ENCODE measurements around the gene OR7C1. TPM values are rescaled to one million over a fixed set of nuclear protein-coding genes. Genes with fewer than 3 reads are reported as not detected.

OR7C1 gene
- total RNA-seq: 1 to 10 TPM; 2.2 to 3.3 (median 2.9) TPM

- intact Hi-C loops (cut with DNase I; ENCODE audit: low total_unique reads): no loop called here
- peak in 1 of 2 donors; percentile 16 for DNase-seq (ENCODE audit: low spot score in 2 of 2)
- no peak within 1 kb of the TSS for H3K4me3 ChIP-seq (ENCODE audit: low read depth, poor library complexity, severe bottlenecking)
- WGBS, 2 donors: 5 to 15% methylated on average over 1 of the region's 1 CpG
- TF ChIP-seq, protein P1, sequence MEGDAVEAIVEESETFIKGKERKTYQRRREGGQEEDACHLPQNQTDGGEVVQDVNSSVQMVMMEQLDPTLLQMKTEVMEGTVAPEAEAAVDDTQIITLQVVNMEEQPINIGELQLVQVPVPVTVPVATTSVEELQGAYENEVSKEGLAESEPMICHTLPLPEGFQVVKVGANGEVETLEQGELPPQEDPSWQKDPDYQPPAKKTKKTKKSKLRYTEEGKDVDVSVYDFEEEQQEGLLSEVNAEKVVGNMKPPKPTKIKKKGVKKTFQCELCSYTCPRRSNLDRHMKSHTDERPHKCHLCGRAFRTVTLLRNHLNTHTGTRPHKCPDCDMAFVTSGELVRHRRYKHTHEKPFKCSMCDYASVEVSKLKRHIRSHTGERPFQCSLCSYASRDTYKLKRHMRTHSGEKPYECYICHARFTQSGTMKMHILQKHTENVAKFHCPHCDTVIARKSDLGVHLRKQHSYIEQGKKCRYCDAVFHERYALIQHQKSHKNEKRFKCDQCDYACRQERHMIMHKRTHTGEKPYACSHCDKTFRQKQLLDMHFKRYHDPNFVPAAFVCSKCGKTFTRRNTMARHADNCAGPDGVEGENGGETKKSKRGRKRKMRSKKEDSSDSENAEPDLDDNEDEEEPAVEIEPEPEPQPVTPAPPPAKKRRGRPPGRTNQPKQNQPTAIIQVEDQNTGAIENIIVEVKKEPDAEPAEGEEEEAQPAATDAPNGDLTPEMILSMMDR (IDR thresholded peaks at IDR 0.05): no peak
- no peak for TF ChIP-seq POLR2A (IDR thresholded peaks at IDR 0.05)
Measured at GRCh38 chr19:14835011-14835410, at the start of gene OR7C1, which contains the start of gene OR7A5. Gene OR7C1, minus strand, starts transcription at chr19:14835185. Its CDS starts 35,049 bp downstream, at chr19:14800136. Gene OR7A5, minus strand, starts transcription at chr19:14835185. Its CDS starts 6,944 bp downstream, at chr19:14828241.

- WGBS, 2 donors: 60 to 61% methylated on average over 4 of the region's 4 CpGs
- TF ChIP-seq, protein P1 (IDR thresholded peaks at IDR 0.05): no peak
- no peak for TF ChIP-seq POLR2A (IDR thresholded peaks at IDR 0.05)
- intact Hi-C loops (cut with DNase I; ENCODE audit: low total_unique reads): no loop called here
- H3K4me3 ChIP-seq (ENCODE audit: low read depth, poor library complexity, severe bottlenecking): no peak overlapping the region
- DNase-seq (ENCODE audit: low spot score in 2 of 2): no peak
Measured at GRCh38 chr19:14871619-14872230, 36.7 kb upstream of the OR7C1 start.

DNA sequence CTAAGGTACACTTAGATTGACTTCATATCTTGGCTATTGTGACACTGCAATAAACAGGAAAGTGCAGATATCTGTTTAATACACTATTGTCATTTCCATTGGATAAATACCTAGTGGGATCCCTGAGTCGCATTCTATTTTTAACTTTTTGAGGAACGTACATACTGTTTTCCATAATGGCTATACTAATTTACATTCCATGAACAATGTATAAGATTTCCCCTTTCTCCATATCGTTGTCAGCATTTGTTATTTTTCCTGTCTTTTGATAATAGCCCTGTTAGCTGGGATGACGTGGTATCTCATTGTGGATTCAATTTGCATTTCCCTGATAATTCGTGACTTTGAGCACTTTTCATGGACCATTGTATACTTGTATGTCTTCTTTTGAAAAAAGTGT is 33.5 kb upstream of the OR7C1 start:
- H3K4me3 ChIP-seq (ENCODE audit: low read depth, poor library complexity, severe bottlenecking): no peak overlapping the region
- DNase-seq (ENCODE audit: low spot score in 2 of 2): no peak
- WGBS, 2 donors: 79 to 83% methylated on average over 5 of the region's 5 CpGs
- TF ChIP-seq, protein P1 (IDR thresholded peaks at IDR 0.05): no peak
- intact Hi-C loops (cut with DNase I; ENCODE audit: low total_unique reads): no loop called here

GRCh38 chr19:14848822-14849221 is 13.8 kb upstream of the OR7C1 start, which contains the start of gene OR7A10:
Gene OR7A10, minus strand, starts transcription at chr19:14848922. Its CDS starts 7,045 bp downstream, at chr19:14841877.
- intact Hi-C loops (cut with DNase I; ENCODE audit: low total_unique reads): no loop called here
- no peak for DNase-seq (ENCODE audit: low spot score in 2 of 2)
- WGBS, 2 donors: 75 to 78% methylated on average over 5 of the region's 5 CpGs
- no peak within 1 kb of the TSS for H3K4me3 ChIP-seq (ENCODE audit: low read depth, poor library complexity, severe bottlenecking)
- TF ChIP-seq, protein P1 (IDR thresholded peaks at IDR 0.05): no peak
- TF ChIP-seq POLR2A (IDR thresholded peaks at IDR 0.05): no peak

- 34 to 38% methylated on average over 6 of the region's 6 CpGs for WGBS, 2 donors
Measured at GRCh38 chr19:14843578-14843977, 8.6 kb upstream of the OR7C1 start.

More at GRCh38 chr19:14843578-14843977, 8.6 kb upstream of the OR7C1 start:
- no peak for TF ChIP-seq POLR2A (IDR thresholded peaks at IDR 0.05)
- TF ChIP-seq, protein P1 (IDR thresholded peaks at IDR 0.05): no peak
- intact Hi-C loops (cut with DNase I; ENCODE audit: low total_unique reads): no loop called here
- no peak overlapping the region for H3K4me3 ChIP-seq (ENCODE audit: low read depth, poor library complexity, severe bottlenecking)
- DNase-seq (ENCODE audit: low spot score in 2 of 2): no peak
